Neural progenitor cell (in vitro differentiated cells): ENCODE results near the gene RAB15. TPM values are rescaled to one million over a fixed set of nuclear protein-coding genes. Genes with fewer than 3 reads are reported as not detected.

Experiments
- DNase-seq: peaks from one replicate; pipeline ENCODE4 v3.0.0-alpha.2; 2016; ENCODE audit warnings: low spot score
- H2AFZ ChIP-seq: fragments of 200-600 bp; sonication (generic); replicated peaks from 2 replicates; pipeline ENCODE4 v1.6.1; 2016; ENCODE audit warnings: antibody characterized with exemption
- H3F3A ChIP-seq: fragments of 200-600 bp; sonication (generic); 2 replicates; pipeline ENCODE4 v1.6.1; 2016; ENCODE audit warnings: antibody characterized with exemption, low read depth
- H3K27ac ChIP-seq: fragments of 200-600 bp; sonication (generic); 2 replicates; pipeline ENCODE4 v1.5.1; 2016; ENCODE audit warnings: mild to moderate bottlenecking
- H3K27me3 ChIP-seq: fragments of 200-600 bp; sonication (generic); 2 replicates; pipeline ENCODE4 v1.6.1; 2016; ENCODE audit warnings: mild to moderate bottlenecking, moderate library complexity
- H3K36me3 ChIP-seq: fragments of 200-600 bp; sonication (generic); 2 replicates; pipeline ENCODE4 v1.5.1; 2016
- H3K4me1 ChIP-seq: fragments of 200-600 bp; sonication (generic); 2 replicates; pipeline ENCODE4 v1.6.1; 2016; ENCODE audit warnings: mixed run types
- H3K4me2 ChIP-seq: fragments of 200-600 bp; sonication (generic); 2 replicates; pipeline ENCODE4 v1.6.1; 2016
- H3K4me3 ChIP-seq: fragments of 200-600 bp; sonication (generic); 2 replicates; pipeline ENCODE4 v1.5.1; 2016
- H3K79me2 ChIP-seq: fragments of 200-600 bp; sonication (generic); 2 replicates; pipeline ENCODE4 v1.6.1; 2016; ENCODE audit warnings: low read depth
- H3K9ac ChIP-seq: fragments of 200-600 bp; sonication (generic); 2 replicates; pipeline ENCODE4 v1.6.1; 2016
- H3K9me3 ChIP-seq: fragments of 200-600 bp; sonication (generic); 2 replicates; pipeline ENCODE4 v1.5.1; 2016; ENCODE audit warnings: low read depth
- H4K20me1 ChIP-seq: fragments of 200-600 bp; sonication (generic); 2 replicates; pipeline ENCODE4 v1.6.1; 2016; ENCODE audit warnings: low read depth
- H3K27ac Mint-ChIP-seq: 3 replicates; pipeline ENCODE4 v1.8.0; 2021; ENCODE audit warnings: mixed read lengths
- H3K27me3 Mint-ChIP-seq: 2 replicates; pipeline ENCODE4 v1.8.0; 2022; ENCODE audit warnings: low read depth, mild to moderate bottlenecking, inconsistent platforms, moderate library complexity, mixed read lengths; ENCODE audit not compliant: insufficient read depth
- H3K36me3 Mint-ChIP-seq: 3 replicates; pipeline ENCODE4 v1.8.0; 2021; ENCODE audit warnings: mixed read lengths
- H3K4me1 Mint-ChIP-seq: 3 replicates; pipeline ENCODE4 v1.8.0; 2021; ENCODE audit warnings: mixed read lengths
- H3K4me3 Mint-ChIP-seq: 3 replicates; pipeline ENCODE4 v1.8.0; 2021; ENCODE audit warnings: mild to moderate bottlenecking, moderate library complexity, mixed read lengths
- H3K9me3 Mint-ChIP-seq: 3 replicates; pipeline ENCODE4 v1.8.0; 2020; ENCODE audit warnings: mixed read lengths
- CTCF ChIP-seq: fragments of 200-600 bp; sonication (generic); IDR thresholded peaks from 2 replicates; pipeline ENCODE4 v1.5.1; 2017; ENCODE audit warnings: antibody characterized with exemption, mild to moderate bottlenecking
- EZH2 ChIP-seq: fragments of 200-600 bp; sonication (generic); IDR thresholded peaks from 2 replicates; pipeline ENCODE4 v1.6.1; 2017; ENCODE audit warnings: antibody characterized with exemption, mild to moderate bottlenecking, moderate library complexity
- EZH2phosphoT487 ChIP-seq: fragments of 200-600 bp; sonication (generic); IDR thresholded peaks from 2 replicates; pipeline ENCODE4 v1.6.1; 2017; ENCODE audit warnings: antibody characterized with exemption
- total RNA-seq: library from RNA; depleted of rRNA; stranded (reverse); fragments of >200 nt; gene quantifications from 2 replicates; pipeline ENCODE4 v1.2.3, GENCODE V29; 2015; ENCODE audit warnings: low replicate concordance

Gene RAB15
- total RNA-seq, 1 donor from 2014 or later, result 12.2 TPM

- no peak overlapping the region for H3K4me2 ChIP-seq
- H4K20me1 ChIP-seq, result peaks cover 5% of the 10 kb centered on the region
- Mint-ChIP-seq H3K27me3 (no peaks in the 10 kb centered on the region), H3K36me3 (peaks cover 9% of the 10 kb centered on the region), H3K9me3 (no peaks in the 10 kb centered on the region), H3K4me3 (no peak overlapping the region), H3K4me1 (no peaks in the 10 kb centered on the region), H3K27ac (no peak overlapping the region)
- no peak for DNase-seq
- H3F3A ChIP-seq, result no peaks in the 10 kb centered on the region
- H3K27me3 ChIP-seq, result no peaks in the 10 kb centered on the region
- no peaks in the 10 kb centered on the region for H3K79me2 ChIP-seq
- no peaks in the 10 kb centered on the region for H3K36me3 ChIP-seq
- no peaks in the 10 kb centered on the region for H3K4me1 ChIP-seq
- H2AFZ ChIP-seq, result no peak overlapping the region
- H3K9ac ChIP-seq, result no peak overlapping the region
- TF ChIP-seq EZH2phosphoT487, result no peak
- no peak for TF ChIP-seq EZH2
- no peak for TF ChIP-seq CTCF
- no peak overlapping the region for H3K4me3 ChIP-seq
- no peak overlapping the region for H3K27ac ChIP-seq
- no peaks in the 10 kb centered on the region for H3K9me3 ChIP-seq
These were observed 18.9 kb downstream of the RAB15 start for GRCh38 chr14:64953310-64953654.

DNA sequence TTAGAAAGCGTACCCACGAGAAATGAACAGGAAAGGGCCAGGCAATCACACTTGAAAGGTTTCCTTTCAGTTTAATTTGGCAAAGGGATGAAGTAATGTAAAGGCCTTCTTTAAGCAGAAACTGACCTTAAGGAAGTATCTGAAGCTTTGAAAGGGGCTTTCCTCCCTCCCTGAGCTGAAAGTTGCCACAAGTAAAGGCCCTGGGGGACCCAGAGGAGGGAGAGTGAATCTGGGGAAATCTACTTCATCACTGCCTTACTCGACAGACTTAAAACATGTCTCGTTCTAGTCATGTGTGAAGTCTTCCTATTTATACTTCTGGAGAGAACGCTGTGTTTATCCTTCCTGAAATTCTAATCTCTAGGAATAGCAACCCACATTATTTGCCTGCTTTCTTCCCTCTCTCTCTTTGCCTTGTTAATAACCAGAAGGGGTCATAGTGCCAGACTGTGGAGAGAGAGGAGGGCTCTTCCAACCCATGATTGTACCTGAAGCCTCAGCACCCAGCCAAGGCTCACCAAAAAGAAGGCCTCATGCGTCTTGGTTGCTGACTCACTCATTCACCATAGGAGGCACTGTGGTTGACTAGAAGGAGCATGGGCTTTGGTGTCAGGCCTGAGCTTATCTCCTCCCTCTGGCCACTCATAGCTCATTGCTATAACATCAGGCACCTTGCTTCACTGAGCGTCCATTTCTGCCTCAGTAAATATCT is 19.4 kb downstream of the RAB15 start:
- Histone ChIP-seq H3F3A (no peaks in the 10 kb centered on the region), H3K79me2 (no peaks in the 10 kb centered on the region), H3K36me3 (no peaks in the 10 kb centered on the region), H2AFZ (no peak overlapping the region), H3K27ac (no peak overlapping the region), H3K4me2 (no peak overlapping the region), H3K4me3 (no peak overlapping the region), H3K9me3 (no peaks in the 10 kb centered on the region), H3K4me1 (no peaks in the 10 kb centered on the region), H3K27me3 (no peaks in the 10 kb centered on the region), H3K9ac (no peak overlapping the region), H4K20me1 (peaks cover 5% of the 10 kb centered on the region)
- Mint-ChIP-seq H3K4me1 (no peaks in the 10 kb centered on the region), H3K27me3 (no peaks in the 10 kb centered on the region), H3K27ac (no peak overlapping the region), H3K9me3 (no peaks in the 10 kb centered on the region), H3K36me3 (peaks cover 9% of the 10 kb centered on the region), H3K4me3 (no peak overlapping the region)
- no peak for TF ChIP-seq EZH2
- TF ChIP-seq CTCF, result peak; percentile 22
- peak; percentile 26 for DNase-seq

GRCh38 chr14:64951724-64952123 is 20.4 kb downstream of the RAB15 start:
- Histone ChIP-seq H3K27me3 (no peaks in the 10 kb centered on the region), H3K9me3 (no peaks in the 10 kb centered on the region), H4K20me1 (peaks cover 5% of the 10 kb centered on the region), H3K36me3 (no peaks in the 10 kb centered on the region), H3K79me2 (no peaks in the 10 kb centered on the region), H3K4me2 (no peak overlapping the region), H2AFZ (no peak overlapping the region), H3K9ac (no peak overlapping the region), H3K27ac (no peak overlapping the region), H3K4me3 (no peak overlapping the region), H3K4me1 (no peaks in the 10 kb centered on the region), H3F3A (no peaks in the 10 kb centered on the region)
- Mint-ChIP-seq H3K4me3 (no peak overlapping the region), H3K9me3 (no peaks in the 10 kb centered on the region), H3K4me1 (no peaks in the 10 kb centered on the region), H3K27me3 (no peaks in the 10 kb centered on the region), H3K27ac (no peak overlapping the region), H3K36me3 (peaks cover 9% of the 10 kb centered on the region)
- no peak for DNase-seq
- no peak for TF ChIP-seq CTCF
- TF ChIP-seq EZH2phosphoT487, result no peak
- TF ChIP-seq EZH2, result no peak
